HG02870 (cell line): ENCODE data around the gene RUNX2.

Experiments used
- ATAC-seq: cut with Tn5 transposase; IDR thresholded peaks from one replicate; pipeline ENCODE4 v1.9.1; 2021; ENCODE audit warnings: mild to moderate bottlenecking, moderate library complexity; ENCODE audit not compliant: unreplicated experiment

The RUNX2 gene

DNA sequence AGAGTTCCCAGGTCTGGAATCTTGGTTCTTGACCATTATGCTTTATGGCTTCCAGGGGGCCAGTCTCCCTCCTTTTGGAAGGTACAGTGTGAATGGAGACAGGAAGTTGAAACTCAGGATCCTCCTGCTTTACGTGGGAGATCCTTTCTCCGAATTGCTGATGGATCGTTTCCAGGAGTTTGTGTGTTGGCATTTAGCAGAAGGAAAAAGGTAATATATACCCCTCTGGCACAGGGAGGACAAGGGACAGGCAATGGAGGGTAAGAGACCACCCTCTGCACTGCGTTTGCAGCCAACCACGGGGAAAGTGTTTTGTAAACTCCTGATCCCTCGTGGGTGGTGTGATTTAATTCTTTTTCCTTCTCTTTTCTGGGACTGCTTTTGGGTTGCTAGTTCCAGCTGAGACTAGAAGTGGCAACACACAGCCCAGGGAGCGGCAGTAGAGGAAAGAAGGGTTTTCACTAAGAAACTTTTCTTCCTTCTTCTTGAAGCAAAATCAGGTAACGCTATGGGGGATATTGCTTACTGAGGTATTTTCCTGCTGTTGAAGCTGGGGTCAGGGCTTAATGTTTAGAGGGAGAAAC, 307.2 kb downstream of the RUNX2 start:
- no peak for ATAC-seq

GRCh38 chr6:45637056-45637455, 308.9 kb downstream of the RUNX2 start:
- no peak for ATAC-seq

GRCh38 chr6:45637611-45638257, 309.6 kb downstream of the RUNX2 start:
- no peak for ATAC-seq

DNA sequence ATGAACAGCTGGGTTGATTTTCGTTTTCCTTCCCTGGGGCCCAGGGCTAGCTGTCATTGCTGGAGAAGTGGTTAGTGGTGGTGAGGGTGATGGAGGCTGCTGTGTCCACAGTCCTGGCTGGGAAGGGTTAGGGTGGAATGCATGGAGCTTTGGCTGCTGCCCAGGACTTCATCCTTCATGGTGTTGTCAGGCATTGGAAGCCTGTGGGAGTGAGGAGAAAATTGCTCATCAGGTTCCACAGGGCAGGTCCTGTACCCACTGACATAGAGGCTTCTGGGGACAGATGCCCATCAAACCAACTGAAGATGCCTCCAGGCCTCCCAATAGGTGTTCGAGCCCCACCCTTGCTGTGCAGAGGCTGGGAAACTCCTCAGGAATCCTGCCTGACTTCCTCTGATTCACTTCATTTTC, 312.0 kb downstream of the RUNX2 start:
- no peak for ATAC-seq

DNA sequence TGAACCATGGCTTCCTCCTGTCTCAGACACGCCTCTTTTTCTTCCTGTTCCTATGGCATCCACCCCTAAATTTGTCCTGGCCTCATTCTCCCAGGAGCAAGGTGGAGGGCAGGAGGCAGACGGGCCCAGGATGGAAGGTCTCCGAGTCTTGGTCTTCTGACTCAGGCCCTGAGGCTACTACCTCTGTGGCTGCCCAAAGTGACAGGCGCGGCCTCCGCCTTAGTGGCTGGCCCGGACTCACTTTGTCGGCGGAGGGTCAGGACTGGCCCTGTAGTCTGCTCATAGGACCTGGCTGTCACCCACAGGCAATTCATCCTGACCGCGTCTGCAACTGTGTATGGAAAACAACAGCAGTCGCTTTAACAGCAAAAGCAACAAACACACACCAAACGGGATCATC, 312.7 kb downstream of the RUNX2 start:
- ATAC-seq, result no peak

GRCh38 chr6:45642331-45643125, 314.4 kb downstream of the RUNX2 start:
- ATAC-seq, result no peak

GRCh38 chr6:45643126-45643525, 315.0 kb downstream of the RUNX2 start:
- no peak for ATAC-seq

DNA sequence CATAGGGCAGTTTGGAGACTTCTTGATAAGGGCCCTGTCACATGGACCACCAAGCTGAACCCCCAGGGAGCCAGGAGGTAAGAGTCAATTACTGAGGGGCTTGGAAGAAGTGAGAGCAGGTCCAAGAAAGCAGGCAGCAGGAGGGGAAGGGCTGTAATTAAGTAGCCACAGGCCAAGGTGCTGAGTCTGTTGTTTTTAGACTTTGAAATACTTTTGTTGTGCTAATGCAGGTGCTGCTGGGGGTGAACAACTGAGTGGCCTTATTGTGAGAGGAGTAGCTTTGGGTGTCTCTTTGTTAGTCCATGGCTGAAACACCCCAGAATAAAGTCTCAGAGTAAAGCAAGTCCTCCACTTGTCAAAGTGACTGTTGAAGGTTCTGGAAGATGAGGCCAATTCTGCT, 316.6 kb downstream of the RUNX2 start:
- ATAC-seq, result no peak

DNA sequence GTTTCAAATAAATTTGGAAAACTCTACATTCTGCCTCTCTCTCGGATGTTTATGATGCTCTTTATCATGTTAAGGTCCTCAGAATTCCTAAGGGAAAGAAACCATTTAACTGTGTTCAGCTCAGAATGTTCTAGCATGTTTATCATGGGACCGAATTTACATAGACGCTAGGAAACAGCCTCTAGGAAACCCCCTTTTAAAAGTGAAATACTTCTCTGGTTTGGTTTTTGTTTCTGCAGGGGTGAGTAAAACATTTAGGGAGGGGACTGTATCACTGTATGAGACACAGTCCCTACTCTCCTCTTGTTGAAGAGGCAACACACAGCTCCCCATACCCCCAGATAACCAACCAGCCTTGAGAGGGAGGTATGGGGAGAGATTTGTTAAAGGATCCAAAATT, 317.2 kb downstream of the RUNX2 start:
- ATAC-seq, result peak; percentile 74

DNA sequence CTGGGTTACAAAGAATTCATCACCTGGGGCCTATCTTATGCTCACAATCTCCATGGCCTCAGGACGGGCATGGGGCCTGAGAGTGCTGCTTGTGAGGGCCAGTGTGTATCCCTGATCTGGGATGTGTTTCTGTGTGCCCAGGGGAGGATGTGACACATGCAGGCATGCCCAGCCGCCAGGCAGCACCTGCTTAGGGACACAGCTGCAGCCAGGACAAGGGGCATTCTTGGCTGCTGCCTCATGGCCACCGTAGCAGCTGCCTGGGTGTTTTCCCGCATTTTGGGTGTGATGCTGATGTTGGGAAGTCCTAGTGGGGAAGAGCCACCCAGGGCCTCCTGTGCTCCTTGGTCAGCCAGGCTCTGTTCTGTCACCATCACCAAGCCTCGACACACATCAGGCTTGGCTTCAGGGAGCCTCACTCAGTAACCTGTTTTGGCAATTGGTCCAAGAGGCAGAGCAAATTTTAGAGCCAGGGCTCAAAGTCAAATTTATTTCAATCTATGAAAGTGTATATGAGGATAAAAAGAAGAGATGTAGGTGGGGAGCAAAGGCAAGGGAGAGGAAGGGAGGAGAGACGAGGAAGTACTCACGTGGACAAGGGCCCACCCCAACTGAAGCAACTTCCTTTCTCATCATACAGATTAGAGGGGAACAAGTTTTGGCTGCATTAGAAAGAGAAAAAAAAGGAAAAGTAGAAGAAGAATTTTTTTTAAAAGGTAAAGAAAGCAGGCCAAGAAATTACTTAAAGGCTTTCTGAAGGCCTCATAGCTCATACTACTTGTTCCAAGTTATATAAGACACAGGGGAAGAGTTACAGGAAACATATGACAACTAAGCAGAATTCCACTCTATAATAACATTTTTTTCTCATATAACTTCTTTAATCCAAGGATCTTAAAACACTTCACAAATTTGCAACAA, 319.5 kb downstream of the RUNX2 start:
- no peak for ATAC-seq

DNA sequence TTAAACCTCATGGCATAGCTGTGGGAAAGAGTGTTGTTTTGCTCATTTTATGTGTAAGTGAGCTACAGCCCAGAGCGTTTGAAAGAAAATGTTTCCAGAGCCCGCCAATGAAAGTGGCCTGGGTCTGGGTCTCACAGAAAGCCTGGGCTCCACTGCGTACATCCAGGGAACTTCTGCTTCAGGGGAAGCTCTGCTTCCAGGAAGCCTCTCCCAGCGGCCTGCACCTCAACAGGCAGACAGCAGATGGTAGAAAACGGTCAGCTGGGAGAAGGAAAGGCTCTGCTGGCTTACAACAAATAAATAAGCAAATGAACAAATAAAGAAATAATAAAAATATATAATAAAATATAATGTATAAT, 320.1 kb downstream of the RUNX2 start:
- no peak for ATAC-seq

GRCh38 chr6:45650524-45651135, 322.5 kb downstream of the RUNX2 start:
- ATAC-seq, result no peak

DNA sequence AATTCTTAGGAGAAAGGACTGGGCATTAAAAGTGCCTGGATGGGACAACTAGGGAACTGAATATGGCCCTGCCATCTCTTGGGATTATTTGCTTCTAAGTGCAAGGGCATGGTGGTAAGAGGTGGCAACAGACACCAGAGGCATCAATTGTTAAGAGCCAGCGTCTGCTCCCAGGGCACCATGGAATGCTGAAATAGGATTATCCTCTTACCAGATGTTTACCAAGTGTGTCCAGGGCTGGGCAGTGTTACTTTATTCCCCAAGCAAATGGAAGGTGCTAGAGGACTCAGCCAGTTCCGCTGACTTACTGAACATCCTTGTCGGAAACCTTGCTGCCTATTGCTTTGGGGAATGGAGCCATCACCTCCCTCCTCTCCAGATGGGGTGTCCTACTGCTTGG, 323.2 kb downstream of the RUNX2 start:
- ATAC-seq, result no peak

GRCh38 chr6:45652416-45652815, 324.3 kb downstream of the RUNX2 start:
- no peak for ATAC-seq

GRCh38 chr6:45653117-45653883, 325.2 kb downstream of the RUNX2 start:
- ATAC-seq, result no peak

DNA sequence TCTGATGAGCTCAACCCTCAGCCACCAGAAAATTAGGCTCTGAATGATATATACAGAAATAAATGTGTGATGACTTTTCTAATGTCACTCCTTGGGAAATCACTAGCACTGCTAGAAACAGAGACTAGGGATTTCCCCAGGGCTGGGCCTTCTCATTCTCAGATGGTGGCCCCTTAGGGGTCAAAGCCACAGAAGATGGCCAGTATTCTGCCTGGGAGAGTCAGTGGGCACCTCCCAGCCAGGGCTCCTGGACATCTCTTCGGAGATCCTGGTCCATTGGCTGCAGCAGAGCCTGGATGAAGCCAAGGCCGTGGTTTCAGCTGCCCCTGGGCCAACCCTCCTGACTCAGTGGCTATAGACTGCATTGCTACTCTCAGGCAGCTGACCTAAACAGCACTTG, 326.5 kb downstream of the RUNX2 start:
- no peak for ATAC-seq

DNA sequence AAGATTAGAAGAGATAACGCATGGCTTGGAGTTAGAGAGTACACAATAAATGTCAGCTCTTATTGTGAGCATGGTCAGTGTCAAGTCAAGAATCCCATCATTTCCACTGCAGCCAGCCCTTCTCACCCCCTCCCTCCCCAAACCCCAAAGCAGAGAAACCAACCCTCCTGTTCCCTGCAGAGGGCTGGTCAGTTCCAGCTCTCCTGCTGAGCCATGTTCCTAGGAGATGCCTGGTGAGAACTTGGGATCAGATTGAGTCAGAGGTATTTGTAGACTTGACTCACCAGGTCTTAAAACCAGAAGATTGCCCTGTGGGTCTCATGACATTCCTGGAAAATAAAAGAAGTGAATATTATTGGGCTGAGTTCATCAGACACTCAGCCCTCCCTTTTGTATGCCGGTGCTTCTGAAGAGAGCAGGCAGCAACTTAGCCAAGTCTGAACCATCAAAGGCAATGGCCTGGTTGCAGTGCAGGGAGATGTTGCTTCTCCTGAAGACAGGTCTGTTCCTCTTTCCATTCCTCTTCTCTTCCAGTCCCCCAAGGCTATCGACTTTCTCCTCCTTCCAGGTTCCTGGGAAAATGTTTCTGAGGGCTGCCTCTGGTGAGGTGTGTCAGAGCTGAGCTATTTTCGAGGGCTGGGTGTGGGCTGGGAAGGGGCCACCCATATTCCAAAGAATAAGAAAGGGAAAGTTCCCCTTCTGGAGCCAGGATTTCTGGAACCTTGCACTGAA, 327.8 kb downstream of the RUNX2 start:
- no peak for ATAC-seq

GRCh38 chr6:45657226-45657625, 329.1 kb downstream of the RUNX2 start:
- no peak for ATAC-seq

DNA sequence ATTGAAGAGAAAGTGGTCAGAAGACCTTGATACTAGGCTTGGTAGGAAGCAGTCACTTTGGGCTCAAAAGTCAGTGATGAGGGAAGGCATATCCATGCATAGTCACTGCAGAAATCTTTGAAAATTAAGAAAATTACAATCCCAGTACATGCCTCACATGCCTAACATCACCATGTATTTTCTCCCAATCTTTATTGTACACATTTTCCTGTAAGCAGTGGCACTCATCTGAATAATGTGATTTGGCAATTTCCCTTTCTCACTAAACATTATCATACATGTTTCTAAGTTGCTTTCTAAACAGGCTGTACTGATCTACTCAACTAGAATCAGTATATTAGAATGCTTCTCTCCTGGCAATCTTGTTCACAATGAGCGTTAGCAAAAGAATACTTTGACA, 330.3 kb downstream of the RUNX2 start:
- no peak for ATAC-seq
